GM19238 (cell line): Measurements from ENCODE around the gene ZNF534.
"Not testable (repeated sequence)": the region's sequence is repeated elsewhere in the genome, so short reads cannot be mapped to it uniquely, and the experiment has no call there.

ENCODE experiments used
- DNase-seq: peaks from one replicate; pipeline ENCODE4 v3.0.0; 2011; ENCODE audit warnings: low spot score; ENCODE audit not compliant: insufficient read length

Gene ZNF534

DNA sequence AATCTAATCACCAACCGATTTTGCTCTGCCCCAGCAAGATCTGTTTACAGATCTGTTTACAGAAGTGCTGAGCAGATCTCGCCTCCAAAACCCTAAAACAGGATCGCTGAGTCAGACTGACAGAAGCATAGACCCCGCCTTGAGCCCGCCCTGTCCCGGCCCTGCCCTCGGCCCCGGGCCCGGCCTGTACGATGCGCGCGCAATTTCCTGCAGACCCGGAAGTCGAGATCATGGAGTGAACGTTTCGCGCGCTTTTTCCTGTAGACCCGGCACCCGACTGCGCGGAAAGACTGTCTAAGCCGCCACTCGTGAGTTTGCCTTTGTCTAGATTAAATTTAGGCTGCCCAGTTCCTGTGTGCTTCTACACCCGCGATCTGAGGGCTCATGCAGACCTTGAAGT is at the start of gene ZNF534:
TSS of gene ZNF534 (plus strand) at position 212 of the 400 bp plus-strand sequence. CDS start 2,327 bp downstream, outside the sequence.
- DNase-seq, result no peak

DNA sequence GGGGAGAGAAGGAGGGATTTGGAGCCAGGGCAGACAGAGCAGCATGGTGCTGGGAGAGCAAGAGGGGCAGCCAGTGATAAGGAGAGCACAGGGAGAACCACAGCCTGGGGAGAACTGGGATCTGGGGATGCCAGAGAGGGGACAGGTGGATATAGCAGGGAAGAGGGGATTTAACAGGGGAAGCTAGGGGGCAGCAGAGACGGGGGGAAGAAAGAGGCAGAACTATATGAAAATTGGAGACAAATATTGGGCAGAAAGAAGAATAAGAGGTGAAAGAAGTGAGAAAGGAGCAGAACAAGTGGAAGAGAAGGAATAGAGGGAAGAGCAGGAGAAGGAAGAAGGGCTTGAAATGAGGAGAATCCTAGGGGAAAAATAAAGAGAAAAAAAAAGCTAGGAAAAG is 37.8 kb upstream of the ZNF534 start:
- no peak for DNase-seq

DNA sequence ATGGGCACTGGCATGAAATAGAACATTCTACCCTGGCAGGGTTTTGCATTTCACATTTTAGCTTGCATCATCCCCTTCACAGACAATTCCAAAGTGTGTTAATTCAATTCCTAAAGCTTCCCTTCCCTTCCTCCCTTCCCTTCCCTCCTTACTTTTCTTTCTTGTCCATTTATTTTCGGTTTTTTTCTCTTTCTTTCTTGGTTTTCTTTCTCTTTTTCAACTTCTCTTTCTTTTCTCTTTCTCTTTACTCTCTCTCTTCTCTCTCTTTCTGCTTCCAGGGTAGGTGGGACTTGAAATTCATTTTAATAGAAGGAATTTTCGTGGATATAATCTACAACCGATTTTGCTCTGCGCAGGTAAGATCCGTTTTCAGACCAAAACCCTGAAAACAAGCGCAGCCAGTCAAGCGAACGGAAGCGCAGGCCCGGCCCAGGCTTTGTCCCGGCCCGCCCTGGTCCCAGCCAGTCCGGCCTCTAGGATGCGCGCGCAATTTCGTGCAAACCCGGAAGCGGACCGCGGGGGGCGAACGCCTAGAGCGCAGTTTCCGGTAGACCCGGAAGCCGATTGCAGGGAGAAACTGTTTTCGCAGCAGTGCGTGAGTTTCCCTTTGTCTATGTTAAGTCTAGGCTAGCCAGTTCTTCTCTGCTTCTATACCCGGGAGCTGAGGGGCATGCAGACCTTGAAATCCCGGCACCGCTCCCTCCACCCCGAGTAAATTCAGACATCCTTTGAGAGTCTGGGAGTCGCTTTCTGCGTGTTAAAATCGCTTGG is 31.5 kb upstream of the ZNF534 start, which contains the start of gene ZNF528:
TSS of gene ZNF528 (plus strand) at position 540 of the 771 bp plus-strand sequence. CDS start 4,165 bp downstream, outside the sequence.
- DNase-seq, result peak; percentile 92

DNA sequence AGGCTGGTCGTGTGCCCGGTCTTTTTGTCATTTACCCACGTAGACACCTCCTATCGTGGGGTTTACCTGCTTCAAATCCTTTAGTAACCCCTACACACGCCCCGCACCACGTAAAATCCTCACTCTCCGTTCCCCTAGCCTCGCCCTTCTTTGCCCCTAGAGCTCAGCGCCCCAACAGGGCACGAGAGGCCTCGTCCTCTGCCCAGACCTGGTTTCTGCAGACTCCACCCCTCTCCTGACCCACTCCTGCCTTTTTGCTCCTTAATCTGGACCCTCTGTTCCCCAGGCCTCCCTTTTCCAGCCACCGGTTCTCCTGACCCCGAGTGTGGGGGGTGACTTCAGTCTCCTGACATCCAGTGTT is 30.9 kb upstream of the ZNF534 start:
- peak; percentile 12 for DNase-seq

DNA sequence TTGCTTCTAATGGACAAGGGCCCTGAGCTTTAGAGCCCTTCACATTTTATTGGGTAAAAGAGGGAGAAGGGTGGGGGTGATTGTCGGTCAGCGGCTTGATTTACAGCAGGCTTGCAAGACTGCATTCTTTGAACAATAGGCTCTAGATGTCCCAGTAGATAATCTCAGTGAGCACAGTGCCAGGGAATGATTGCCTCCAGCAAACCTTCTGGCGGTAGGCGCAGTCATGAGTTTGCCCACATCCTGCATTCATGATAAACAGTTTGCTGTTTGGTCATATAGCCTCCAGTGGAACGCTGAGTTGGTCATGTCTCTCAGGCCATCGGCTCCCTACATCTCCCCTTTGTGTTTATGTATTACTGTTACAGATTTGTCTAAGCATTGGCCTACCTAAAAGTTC is 18.7 kb upstream of the ZNF534 start:
- no peak for DNase-seq

DNA sequence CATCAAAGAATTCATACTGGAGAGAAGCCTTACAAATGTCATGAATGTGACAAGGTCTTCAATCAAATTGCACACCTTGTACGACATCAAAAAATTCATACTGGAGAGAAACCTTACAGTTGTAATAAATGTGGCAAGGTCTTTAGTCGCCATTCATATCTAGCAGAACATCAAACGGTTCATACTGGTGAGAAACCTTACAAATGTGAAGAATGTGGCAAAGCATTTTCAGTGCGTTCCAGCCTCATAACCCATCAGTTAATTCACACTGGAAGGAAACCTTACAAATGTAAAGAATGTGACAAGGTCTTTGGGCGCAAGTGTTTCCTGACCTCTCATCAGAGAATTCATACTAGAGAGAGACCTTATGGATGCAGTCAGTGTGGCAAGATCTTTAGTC is 13.2 kb upstream of the ZNF534 start:
- no peak for DNase-seq

DNA sequence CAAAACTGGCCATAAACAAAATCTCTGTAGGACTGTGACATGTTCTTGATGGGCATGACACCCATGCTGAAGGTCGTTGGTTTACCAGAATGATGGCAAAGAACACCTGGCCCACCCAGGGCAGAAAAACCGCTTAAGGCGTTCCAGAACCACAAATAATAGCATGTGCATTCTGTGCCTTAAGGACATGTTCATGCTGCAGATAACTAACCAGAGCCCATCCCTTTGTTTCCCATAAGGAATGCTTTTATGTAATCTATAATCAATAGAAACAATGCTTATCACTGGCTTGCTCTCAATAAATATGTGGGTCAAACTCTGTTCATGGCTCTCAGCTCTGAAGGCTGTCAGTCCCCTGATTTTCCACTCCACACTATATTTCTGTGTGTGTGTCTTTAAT is 13.2 kb downstream of the ZNF534 start:
- no peak for DNase-seq

DNA sequence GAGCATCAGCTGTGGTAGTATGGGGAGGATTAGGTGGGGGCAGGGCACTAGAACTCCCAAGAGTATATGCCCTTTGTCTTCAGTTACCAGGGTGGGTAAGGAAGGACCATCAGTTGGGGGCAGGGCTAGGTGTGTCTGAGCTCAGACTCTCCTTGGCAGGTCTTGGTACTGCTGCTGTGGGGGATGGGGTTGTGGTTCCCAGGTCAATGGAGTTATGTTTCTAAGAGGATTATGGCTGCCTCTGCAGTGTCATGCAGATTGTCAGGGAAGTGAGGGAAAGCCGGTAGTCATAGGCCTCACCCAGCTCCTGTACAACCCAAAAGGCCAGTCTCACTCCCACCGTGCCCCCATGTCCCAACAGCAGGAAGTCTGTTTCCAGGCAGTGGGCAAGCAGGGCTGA is 15.6 kb downstream of the ZNF534 start:
- DNase-seq, result no peak

DNA sequence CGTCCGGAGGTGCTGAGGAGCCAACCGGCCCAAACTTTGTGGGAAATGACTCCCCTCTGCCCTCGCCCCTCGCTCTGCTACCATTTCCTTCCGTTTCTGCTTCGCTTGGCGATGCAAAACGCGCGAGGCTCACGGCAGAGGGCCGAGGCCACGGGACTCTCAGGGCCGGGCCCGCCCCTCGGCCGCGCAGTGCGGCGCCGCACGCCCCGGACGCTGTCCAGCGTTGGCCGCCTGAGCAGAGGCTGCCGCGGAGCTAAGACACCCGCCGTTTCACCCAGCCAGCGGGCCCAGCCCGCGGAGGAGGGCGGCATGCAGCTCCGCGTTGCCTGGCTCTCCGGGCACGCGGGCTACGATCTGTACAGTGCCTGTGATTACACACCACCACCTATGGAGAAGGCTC is 22.3 kb downstream of the ZNF534 start:
- DNase-seq, result no peak

DNA sequence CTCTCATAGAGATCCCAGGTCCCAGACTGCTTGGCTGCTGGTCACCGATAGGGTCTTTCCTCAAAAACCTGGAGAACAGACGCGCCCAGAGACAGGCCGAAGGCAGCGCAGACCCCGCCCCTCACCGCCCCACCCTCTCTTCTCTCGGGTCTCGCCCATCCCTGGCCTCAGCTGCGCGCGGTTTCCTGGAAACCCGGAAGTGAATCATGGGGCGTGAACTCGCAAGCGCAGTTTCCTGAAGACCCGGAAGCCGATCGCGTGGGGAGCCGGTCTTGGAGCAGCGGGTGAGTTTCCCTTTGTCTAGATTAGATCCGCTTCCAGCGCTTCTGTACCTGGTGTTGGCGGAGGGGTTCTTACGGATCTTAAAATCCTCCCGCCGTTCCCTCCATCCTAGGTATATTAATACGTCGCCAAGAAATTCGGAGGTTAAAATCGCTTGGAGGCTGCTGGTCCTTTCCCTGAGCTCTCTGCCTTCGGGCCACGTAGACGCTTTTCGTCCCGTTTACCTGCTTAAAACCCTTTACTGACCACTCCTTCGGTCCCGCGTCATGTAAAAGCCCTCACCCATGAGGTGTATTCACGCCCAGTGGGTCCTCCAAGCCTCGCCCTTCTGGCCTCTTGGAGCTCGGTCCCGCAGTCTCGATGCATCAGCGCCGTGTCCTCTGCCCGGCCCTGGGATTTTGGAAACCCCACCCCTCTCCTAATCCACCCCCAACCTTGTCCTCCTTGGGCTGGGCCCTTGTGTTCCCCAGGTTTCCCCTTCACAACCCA is 24.6 kb downstream of the ZNF534 start, which contains the start of gene ZNF578:
TSS of gene ZNF578 (plus strand) at position 230 of the 771 bp plus-strand sequence. CDS start 48,293 bp downstream, outside the sequence.
- DNase-seq, result peak; percentile 37

DNA sequence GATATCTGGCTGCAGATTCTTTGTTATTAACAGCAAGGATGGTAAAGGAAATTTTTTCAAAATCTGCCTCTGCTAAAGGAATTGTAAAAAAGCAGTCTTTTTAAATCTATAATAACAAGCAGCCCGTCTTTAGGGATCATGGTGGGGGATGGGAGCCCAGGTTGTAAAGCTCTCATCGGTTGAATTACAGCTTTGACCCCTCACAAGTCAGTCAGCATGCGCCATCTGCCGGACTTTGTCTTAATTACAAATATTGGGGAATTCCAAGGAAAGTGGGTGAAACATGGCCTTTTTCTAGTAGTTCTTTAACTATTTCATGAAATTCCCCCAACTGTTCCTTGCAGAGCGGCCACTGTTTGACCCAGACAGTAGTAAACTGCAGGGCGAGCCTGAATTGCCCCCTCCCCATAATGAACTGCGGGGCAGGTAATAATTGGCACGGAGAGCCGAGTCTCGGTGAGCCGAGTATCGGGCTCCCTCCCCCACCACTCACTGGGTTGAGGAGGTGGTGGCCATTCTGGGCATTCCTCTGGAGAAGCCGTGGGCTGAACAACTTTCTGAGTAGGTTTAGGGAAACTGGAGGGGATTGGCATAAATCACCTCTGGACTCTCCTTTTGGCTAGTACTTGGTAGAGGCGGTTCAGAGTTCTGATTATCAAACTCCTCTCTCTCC is 36.0 kb downstream of the ZNF534 start:
- no peak for DNase-seq

DNA sequence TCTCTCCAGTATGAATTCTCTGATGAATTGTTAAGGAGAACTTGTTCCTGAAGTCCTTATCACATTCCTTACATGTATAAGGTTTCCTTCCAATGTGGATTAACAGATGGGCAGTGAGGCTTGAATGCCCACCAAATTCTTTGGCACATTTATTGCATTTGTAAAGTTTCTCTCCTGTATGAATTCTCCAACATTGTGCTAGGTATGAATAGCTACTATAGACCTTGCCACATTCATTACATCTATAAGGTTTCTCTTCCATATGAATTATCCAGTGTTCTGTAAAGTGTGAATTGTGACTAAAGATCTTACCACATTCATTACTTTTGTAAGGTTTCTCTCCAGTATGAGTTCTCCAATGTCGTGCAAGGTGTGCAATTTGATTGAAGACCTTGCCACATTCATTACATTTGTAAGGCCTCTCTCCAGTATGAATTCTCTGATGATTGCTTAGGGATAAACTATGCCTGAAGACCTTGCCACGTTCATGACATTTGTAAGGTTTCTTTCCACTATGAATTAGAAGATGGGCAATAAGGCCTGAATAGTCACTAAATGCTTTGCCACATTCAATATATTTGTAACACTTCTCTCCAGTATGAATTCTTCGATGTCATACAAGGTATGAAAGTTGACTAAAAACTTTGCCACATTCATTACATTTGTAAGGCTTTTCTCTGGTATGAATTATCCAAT is 44.9 kb downstream of the ZNF534 start:
- no peak for DNase-seq

DNA sequence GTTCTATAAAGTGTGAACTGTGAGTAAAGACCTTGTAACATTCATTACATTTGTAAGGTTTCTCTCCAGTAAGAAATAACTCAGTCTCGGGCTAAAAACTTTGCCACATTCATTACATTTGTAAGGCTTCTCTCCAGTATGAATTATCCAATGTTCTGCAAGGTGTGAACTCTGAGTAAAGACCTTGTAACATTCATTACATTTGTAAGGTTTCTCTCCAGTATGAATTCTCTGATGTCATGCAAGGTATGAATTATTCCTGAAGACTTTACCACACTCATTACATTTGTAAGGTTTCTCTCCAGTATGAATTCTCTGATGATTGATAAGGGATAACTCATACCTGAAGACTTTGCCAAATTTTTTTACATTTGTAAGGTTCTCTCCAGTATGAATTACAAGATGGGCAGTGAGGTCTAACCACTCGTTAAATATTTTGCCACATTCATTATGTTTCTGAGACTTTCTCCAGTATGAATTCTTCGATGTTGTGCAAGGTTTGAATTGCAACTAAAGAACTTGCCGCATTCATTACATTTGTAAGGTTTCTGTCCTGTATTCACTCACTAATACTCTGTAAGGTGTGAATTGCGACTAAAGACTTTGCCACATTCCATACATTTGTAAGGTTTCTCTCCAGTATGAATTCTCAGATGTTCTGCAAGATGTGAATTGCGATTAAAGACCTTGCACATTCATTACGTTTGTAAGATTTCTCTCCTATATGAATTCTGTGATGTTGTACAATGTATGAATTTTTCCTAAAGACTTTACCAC is 45.6 kb downstream of the ZNF534 start:
- no peak for DNase-seq

DNA sequence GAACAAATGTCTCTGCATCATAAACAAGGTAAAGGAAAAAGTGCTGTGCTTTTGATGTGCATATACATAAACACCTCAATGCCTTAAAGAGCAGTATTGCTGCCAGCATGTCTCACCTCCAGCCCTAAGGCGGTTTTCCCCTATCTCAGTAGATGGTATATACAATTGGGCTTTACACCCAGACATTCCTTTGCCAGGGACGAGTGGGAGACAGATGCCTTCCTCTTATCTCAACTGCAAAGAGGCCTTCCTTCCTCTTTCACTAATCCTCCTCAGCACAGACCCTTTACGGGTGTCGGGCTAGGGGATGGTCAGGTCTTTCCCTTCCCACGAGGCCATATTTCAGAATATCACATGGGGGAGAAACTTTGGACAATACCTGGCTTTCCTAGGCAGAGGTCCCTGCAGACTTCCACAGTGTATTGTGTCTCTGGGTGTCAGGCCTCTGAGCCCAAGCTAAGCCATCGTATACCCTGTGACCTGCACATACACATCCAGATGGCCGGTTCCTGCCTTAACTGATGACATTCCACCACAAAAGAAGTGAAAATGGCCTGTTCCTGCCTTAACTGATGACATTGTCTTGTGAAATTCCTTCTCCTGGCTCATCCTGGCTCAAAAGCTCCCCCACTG is 55.3 kb downstream of the ZNF534 start:
- not testable (repeated sequence) for DNase-seq

DNA sequence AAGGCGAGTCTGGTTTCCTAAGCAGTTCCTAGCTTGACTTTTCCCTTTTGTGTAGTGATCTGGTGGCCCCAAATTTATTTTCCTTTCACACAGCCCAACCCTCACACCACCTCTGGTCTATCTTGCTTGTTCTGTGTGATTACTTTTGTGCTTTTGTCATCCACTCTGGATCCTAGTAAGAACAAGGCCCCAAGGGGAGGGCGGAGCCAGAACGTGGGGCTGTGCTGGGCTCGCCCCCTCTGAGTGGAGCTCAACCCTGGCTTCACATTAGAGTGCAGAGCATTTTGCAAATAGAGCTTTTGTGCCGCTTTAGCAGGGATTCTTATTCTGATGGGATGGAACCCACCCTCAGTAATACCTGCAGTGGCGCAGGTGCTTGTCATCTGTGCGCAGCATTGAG is 56.1 kb downstream of the ZNF534 start:
- not testable (repeated sequence) for DNase-seq

DNA sequence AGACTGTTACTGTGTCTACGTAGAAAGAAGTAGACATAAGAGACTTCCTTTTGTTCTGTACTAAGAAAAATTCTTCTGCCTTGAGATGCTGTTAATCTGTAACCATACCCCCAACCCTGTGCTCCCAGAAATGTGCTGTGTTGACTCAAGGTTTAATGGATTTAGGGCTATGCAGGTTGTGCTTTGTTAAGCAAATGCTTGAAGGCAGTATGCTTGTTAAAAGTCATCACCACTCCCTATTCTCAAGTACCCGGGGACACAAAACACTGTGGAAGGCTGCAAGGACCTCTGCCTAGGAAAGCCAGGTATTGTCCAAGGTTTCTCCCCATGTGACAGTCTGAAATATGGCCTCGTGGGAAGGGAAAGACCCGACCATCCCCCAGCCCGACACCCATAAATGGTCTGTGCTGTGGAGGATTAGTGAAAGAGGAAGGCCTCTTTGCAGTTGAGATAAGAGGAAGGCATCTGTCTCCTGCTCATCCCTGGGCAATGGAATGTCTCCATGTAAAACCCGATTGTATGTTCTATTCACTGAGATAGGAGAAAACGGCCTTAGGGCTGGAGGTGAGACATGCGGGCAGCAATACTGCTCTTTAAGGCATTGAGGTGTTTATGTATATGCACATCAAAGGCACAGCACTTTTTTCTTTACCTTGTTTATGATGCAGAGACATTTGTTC is 56.8 kb downstream of the ZNF534 start:
- not testable (repeated sequence) for DNase-seq

DNA sequence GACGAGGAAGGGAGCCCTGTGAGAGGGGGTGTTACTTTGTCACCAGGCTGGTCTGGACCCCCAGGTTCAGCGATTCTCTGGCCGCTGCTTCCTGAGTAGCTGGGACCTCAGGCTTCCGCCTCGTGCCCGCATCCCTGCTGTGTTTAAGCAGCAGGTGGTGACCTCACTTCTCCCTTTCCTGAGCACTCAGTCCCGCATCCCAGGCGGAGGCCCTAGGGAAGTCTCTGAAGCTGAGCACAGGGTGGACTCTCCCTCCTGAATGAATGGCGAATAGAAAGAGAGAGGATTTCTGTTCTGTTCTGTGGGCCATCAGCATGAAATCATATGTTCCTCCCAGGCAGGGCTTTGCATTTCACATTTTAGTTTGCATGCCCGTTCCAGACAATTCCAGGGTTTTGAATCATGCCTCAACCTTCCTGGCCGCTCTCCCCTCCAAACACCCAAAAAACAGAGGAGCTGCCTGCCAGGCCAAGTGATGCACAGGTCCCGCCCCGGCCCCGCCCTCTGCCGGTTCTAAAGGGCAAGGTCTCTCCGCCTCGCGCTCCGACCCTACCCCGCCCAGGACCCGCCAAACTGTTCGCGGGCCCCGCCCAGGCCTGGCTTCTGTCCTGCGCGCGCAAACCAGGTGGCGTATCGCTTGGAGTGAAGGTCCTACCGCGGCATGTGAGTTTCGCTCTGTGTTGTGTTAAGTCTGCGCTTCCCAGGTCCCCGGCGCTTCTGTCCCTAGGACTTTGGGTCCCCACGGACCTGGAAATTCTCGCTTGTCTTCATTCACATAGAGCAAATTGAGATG is 63.4 kb downstream of the ZNF534 start:
- DNase-seq, result no peak

DNA sequence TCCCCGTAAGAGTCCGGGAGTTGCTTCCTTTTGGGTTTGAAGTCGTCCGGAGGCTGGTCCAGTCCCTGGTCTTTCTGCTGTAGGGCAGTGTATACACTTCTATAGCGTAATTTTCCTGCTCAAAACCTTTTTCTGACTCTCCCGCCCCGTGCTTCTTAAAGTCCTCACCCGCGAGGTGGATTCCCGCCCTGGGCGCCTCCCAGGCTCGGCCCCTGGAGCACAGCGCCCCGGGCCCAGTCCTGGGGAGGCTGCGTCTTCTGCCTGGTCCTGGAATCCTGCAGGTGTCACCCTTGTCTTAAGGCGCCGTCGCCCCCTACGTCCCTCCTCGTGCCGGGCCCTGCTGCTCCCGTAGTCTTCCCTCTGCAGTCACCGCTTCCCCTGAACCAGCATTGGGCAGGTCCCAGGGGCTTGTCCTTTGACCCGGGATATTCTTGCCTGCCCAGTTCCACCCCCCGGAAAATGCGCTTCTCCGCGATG is 64.1 kb downstream of the ZNF534 start:
- DNase-seq, result no peak

DNA sequence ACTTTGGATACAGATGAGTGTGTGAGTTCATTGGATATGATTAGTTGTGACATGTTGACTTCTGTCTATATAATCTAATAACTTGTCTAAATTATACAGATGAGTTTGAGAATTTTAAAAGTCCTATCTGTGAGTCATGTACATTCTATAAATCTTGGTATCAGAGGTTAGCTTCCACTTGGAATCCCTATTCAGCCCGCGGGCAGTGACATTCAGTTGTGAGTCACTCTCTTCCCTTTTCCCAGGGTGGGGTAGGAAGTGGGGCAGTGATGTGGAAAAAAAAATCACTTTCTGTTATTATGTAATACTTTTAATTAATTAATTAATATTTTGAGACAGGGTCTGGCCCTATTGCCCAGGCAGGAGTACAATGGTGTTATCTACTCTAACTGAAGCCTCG is 65.6 kb downstream of the ZNF534 start:
- no peak for DNase-seq
